CD8-positive, alpha-beta memory T cell (primary cell): ENCODE results near the gene CRYZ. TPM values are rescaled to one million over a fixed set of nuclear protein-coding genes. Genes with fewer than 3 reads are reported as not detected.
"Not testable (repeated sequence)": the region's sequence is repeated elsewhere in the genome, so short reads cannot be mapped to it uniquely, and the experiment has no call there.

Experiments
- CTCF ChIA-PET: fragments of 350-600 bp; sonication (Branson Sonifier 250); formaldehyde crosslinking; loops from one replicate; lab custom pipeline; 2021; ENCODE audit warnings: antibody characterized with exemption; lab: Charles Lee
- POLR2A ChIA-PET: fragments of 350-600 bp; sonication (Branson Sonifier 250); formaldehyde crosslinking; loops from one replicate; lab custom pipeline; 2021; ENCODE audit warnings: antibody characterized with exemption; lab: Charles Lee
- DNase-seq, 5 donors: peaks; one replicate each; pipeline versions ENCODE4 v3.0.0 to v3.0.0-alpha.2; 2020 to 2022; ENCODE audit warnings: mixed read lengths in 1 of 5
- H3K27ac ChIP-seq: one replicate; pipeline ENCODE4 v1.7.0; 2013; ENCODE audit warnings: low read depth, mild to moderate bottlenecking, low read length, moderate library complexity
- H3K27me3 ChIP-seq: 2 replicates; pipeline ENCODE4 v1.7.0; 2013; ENCODE audit warnings: low read length, mild to moderate bottlenecking; ENCODE audit not compliant: insufficient read depth, poor library complexity, severe bottlenecking
- H3K36me3 ChIP-seq: 2 replicates; pipeline ENCODE4 v1.7.0; 2013; ENCODE audit warnings: mild to moderate bottlenecking, low read length, moderate library complexity; ENCODE audit not compliant: insufficient read depth
- H3K4me1 ChIP-seq: 2 replicates; pipeline ENCODE4 v1.7.0; 2013; ENCODE audit warnings: mild to moderate bottlenecking, low read length, moderate library complexity; ENCODE audit not compliant: insufficient read depth
- H3K4me3 ChIP-seq: 2 replicates; pipeline ENCODE4 v1.7.0; 2013; ENCODE audit warnings: mild to moderate bottlenecking, low read length
- H3K9me3 ChIP-seq: 2 replicates; pipeline ENCODE4 v1.7.0; 2013; ENCODE audit warnings: mild to moderate bottlenecking, low read length
- H3K27ac Mint-ChIP-seq, 8 donors: one replicate each; pipeline ENCODE4 v1.8.0; 2020 to 2021; ENCODE audit warnings: mixed read lengths in 8 of 8, mild to moderate bottlenecking in 6 of 8, inconsistent platforms in 3 of 8, moderate library complexity in 3 of 8
- H3K27me3 Mint-ChIP-seq, 2 donors: one replicate each; pipeline ENCODE4 v1.8.0; 2020 to 2021; ENCODE audit warnings: mixed read lengths in 2 of 2, mild to moderate bottlenecking in 1 of 2, moderate library complexity in 1 of 2
- H3K36me3 Mint-ChIP-seq, 3 donors: one replicate each; pipeline ENCODE4 v1.8.0; 2020 to 2021; ENCODE audit warnings: mixed read lengths in 3 of 3, inconsistent platforms in 1 of 3, mild to moderate bottlenecking in 1 of 3
- H3K4me1 Mint-ChIP-seq, 3 donors: one replicate each; pipeline ENCODE4 v1.8.0; 2020 to 2021; ENCODE audit warnings: mixed read lengths in 3 of 3, inconsistent platforms in 1 of 3, mild to moderate bottlenecking in 1 of 3
- H3K4me3 Mint-ChIP-seq, 7 donors: one replicate each; pipeline ENCODE4 v1.8.0; 2020 to 2021; ENCODE audit warnings: mixed read lengths in 7 of 7, mild to moderate bottlenecking in 6 of 7, moderate library complexity in 4 of 7, inconsistent platforms in 2 of 7
- H3K9me3 Mint-ChIP-seq, 5 donors: one replicate each; pipeline ENCODE4 v1.8.0; 2020 to 2022; ENCODE audit warnings: mixed read lengths in 5 of 5, mild to moderate bottlenecking in 3 of 5, moderate library complexity in 2 of 5, inconsistent platforms in 1 of 5
- polyA plus RNA-seq: library from polyadenylated mRNA; unstranded; fragments of 300-500 nt; fragmentation: Illumina TruSeq; gene quantifications from one replicate; pipeline ENCODE4 v1.2.3, GENCODE V29; 2021
- total RNA-seq, 2 experiments: library from RNA; stranded (reverse); gene quantifications; one replicate each; pipeline ENCODE4 v1.2.3, GENCODE V29; 2021

The CRYZ gene
- total and polyA plus RNA-seq, 3 experiments from 2014 or later = 13.1 to 51.7 (median 13.7) TPM

DNA sequence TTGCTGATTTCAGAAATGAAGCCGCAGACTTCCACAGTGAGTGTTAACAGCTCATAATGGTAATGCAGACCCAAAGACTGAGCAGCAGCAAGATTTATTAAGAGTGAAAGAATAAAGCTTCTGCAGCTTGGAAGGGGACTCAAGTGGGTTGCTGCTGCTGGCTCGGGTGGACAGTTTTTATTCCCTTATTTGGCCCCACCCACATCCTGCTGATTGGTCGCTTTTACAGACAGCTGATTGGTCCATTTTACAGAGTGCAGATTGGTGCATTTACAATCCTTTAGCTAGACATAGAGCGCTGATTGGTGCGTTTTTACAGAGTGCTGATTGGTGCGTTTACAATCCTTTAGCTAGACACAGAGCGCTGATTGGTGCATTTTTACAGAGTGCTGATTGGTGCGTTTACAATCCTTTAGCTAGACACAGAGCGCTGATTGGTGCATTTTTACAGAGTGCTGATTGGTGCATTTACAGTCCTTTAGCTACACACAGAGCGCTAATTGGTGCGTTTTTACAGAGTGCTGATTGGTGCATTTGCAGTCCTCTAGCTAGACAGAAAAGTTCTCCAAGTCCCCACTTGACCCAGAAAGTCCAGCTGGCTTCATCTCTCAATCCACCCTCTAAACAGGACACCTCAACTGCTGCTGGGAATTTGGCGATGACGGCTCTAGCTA, 7.6 kb upstream of the CRYZ start:
- H3K4me3 ChIP-seq, H3K4me1 ChIP-seq, H3K9me3 ChIP-seq, H3K27ac Mint-ChIP-seq, H3K27ac ChIP-seq, H3K27me3 ChIP-seq, DNase-seq, POLR2A ChIA-PET, H3K4me3 Mint-ChIP-seq, H3K9me3 Mint-ChIP-seq, H3K27me3 Mint-ChIP-seq: not testable (repeated sequence)
- CTCF ChIA-PET = interaction anchor here (1.5 to 1.6 kb wide), 2 partner anchors 8 to 9 kb away, joined by 3 to 4 read pairs; no protein-coding TSS in a partner anchor
- peaks cover 18% of the 10 kb centered on the region for H3K36me3 ChIP-seq
- H3K4me1 Mint-ChIP-seq = peaks cover 0 to 18% (median 5%) of the 10 kb centered on the region in 3 donors
- H3K36me3 Mint-ChIP-seq = peaks cover 41 to 87% (median 45%) of the 10 kb centered on the region in 3 donors

DNA sequence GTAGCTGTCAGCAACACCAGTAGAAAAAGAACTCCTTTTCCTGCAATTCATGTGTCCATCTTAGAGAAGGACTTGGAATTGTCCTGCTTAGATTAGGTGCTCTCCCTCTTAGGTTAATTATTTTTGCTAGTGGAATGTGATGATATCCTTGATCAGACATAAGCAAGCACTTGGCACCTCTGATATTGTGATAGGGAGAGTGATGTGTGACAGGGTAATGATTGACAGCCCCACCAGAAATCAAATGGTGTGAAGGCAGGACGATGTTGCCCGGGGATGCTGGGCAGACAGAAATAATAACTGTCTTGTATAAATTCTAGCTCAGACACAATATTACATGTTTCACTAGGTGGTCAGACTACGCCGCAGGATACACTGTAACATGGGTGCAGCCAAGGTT, 4.5 kb upstream of the CRYZ start:
- H3K36me3 Mint-ChIP-seq = peaks cover 23 to 72% (median 29%) of the 10 kb centered on the region in 3 donors
- no peak for DNase-seq
- peaks cover 18% of the 10 kb centered on the region for H3K36me3 ChIP-seq

GRCh38 chr1:74733604-74734484, 994 bp upstream of the CRYZ start:
- peak overlapping the region; percentile 90 for H3K4me3 ChIP-seq
- H3K36me3 Mint-ChIP-seq = peaks cover 3 to 43% (median 9%) of the 10 kb centered on the region in 3 donors

More for the DNA sequence above, 4.5 kb upstream of the CRYZ start:
- no peaks in the 10 kb centered on the region for H3K27me3 ChIP-seq
- Mint-ChIP-seq H3K4me1 (peaks cover 17 to 37% (median 27%) of the 10 kb centered on the region in 3 donors), H3K27ac (no peak overlapping the region), H3K27me3 (no peaks in the 10 kb centered on the region), H3K4me3 (no peak overlapping the region), H3K9me3 (peaks cover 0 to 3% (median 0%) of the 10 kb centered on the region in 5 donors)
- POLR2A ChIA-PET = no interaction called here
- no peaks in the 10 kb centered on the region for H3K9me3 ChIP-seq
- H3K4me1 ChIP-seq = peaks cover 13% of the 10 kb centered on the region
- H3K4me3 ChIP-seq = no peak overlapping the region
- CTCF ChIA-PET = no interaction called here
- H3K27ac ChIP-seq = no peak overlapping the region

DNA sequence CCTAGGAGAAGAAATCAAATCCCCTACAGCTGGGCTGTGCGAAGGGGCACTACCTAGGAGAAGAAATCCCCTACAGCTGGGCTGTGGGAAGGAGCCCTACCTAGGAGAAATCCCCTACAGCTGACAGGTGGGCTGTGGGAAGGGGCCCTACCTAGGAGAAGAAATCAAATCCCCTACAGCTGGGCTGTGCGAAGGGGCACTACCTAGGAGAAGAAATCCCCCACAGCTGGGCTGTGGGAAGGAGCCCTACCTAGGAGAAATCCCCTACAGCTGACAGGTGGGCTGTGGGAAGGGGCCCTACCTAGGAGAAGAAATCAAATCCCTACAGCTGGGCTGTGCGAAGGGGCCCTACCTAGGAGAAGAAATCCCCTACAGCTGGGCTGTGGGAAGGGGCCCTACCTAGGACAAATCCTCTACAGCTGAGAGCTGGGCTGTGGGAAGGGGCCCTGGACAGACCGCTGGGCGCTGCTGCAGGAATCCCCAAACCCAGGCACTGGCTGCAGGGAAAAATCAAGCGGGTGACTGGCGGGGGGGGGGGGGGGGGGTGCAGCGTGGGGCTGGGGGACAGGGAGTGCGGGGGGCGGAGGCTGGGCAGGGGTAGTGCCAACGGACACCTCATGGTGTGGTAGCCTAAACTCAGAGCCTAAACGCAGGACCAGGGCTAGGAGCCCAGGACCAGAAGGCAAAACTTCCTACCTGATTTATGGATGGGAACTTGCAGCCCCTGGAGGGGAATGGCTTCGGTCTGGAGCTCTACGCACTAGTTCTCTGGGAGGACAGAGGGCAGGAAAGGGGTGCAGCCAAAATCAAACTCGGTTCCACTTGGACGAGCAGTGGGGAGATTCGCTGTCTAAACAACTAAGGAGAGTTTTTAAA, 541 bp downstream of the CRYZ start:
- Mint-ChIP-seq H3K27ac (peak overlapping the region; percentile 83 to 99 (median 96)), H3K36me3 (peaks cover 5 to 37% (median 9%) of the 10 kb centered on the region in 3 donors), H3K4me1 (peaks cover 48 to 59% (median 58%) of the 10 kb centered on the region in 3 donors), H3K4me3 (peak overlapping the region; percentile 89 to 99 (median 96))
- H3K27me3 Mint-ChIP-seq, POLR2A ChIA-PET, H3K27me3 ChIP-seq, H3K9me3 Mint-ChIP-seq, H3K9me3 ChIP-seq, H3K36me3 ChIP-seq: not testable (repeated sequence)
- Histone ChIP-seq H3K27ac (peak overlapping the region; percentile 89), H3K4me3 (peak overlapping the region; percentile 90), H3K4me1 (peaks cover 22% of the 10 kb centered on the region)
- DNase-seq = peak in 2 of 5 donors; percentile 3 to 8
- CTCF ChIA-PET = interaction anchor here (0.8 to 1.8 kb wide), 9 partner anchors 8 to 43 kb away, joined by 3 to 6 read pairs (median 4); no protein-coding TSS in a partner anchor

More at GRCh38 chr1:74733604-74734484, 994 bp upstream of the CRYZ start:
- peak overlapping the region; percentile 89 to 99 (median 96) for H3K4me3 Mint-ChIP-seq
- ChIA-PET POLR2A (interaction anchor here (0.5 kb wide), 1 partner anchor 17 kb away, joined by 3 read pairs; no protein-coding TSS in a partner anchor), CTCF (interaction anchor here (0.6 to 1.8 kb wide), 12 partner anchors 8 to 43 kb away, joined by 3 to 8 read pairs (median 4); no protein-coding TSS in a partner anchor)
- H3K4me1 ChIP-seq = peaks cover 22% of the 10 kb centered on the region
- H3K9me3 ChIP-seq = no peaks in the 10 kb centered on the region
- no peaks in the 10 kb centered on the region for H3K9me3 Mint-ChIP-seq
- DNase-seq = peak in 4 of 5 donors; percentile 10 to 71 (median 59)
- H3K27ac Mint-ChIP-seq = peak overlapping the region; percentile 83 to 99 (median 96)
- H3K36me3 ChIP-seq = peaks cover 13% of the 10 kb centered on the region
- no peaks in the 10 kb centered on the region for H3K27me3 ChIP-seq
- H3K27ac ChIP-seq = peak overlapping the region; percentile 89
- H3K27me3 Mint-ChIP-seq = no peaks in the 10 kb centered on the region
- H3K4me1 Mint-ChIP-seq = peaks cover 42 to 52% (median 49%) of the 10 kb centered on the region in 3 donors

GRCh38 chr1:74731399-74732052, 1.3 kb downstream of the CRYZ start:
- ChIA-PET CTCF (interaction anchor here (0.8 to 1.2 kb wide), 2 partner anchors 9 to 42 kb away, joined by 3 to 4 read pairs; no protein-coding TSS in a partner anchor), POLR2A (no interaction called here)
- peak overlapping the region; percentile 46 to 89 (median 62) for H3K4me3 Mint-ChIP-seq
- H3K27ac Mint-ChIP-seq = peak overlapping the region; percentile 9 to 90 (median 70)
- peaks cover 0 to 6% (median 1%) of the 10 kb centered on the region in 5 donors for H3K9me3 Mint-ChIP-seq
- Histone ChIP-seq H3K27me3 (no peaks in the 10 kb centered on the region), H3K36me3 (no peaks in the 10 kb centered on the region), H3K4me1 (peaks cover 22% of the 10 kb centered on the region), H3K4me3 (no peak overlapping the region), H3K9me3 (no peaks in the 10 kb centered on the region), H3K27ac (peak overlapping the region; percentile 2)
- no peak for DNase-seq
- no peaks in the 10 kb centered on the region for H3K27me3 Mint-ChIP-seq
- H3K36me3 Mint-ChIP-seq = peaks cover 12 to 36% (median 13%) of the 10 kb centered on the region in 3 donors
- peaks cover 48 to 59% (median 58%) of the 10 kb centered on the region in 3 donors for H3K4me1 Mint-ChIP-seq

DNA sequence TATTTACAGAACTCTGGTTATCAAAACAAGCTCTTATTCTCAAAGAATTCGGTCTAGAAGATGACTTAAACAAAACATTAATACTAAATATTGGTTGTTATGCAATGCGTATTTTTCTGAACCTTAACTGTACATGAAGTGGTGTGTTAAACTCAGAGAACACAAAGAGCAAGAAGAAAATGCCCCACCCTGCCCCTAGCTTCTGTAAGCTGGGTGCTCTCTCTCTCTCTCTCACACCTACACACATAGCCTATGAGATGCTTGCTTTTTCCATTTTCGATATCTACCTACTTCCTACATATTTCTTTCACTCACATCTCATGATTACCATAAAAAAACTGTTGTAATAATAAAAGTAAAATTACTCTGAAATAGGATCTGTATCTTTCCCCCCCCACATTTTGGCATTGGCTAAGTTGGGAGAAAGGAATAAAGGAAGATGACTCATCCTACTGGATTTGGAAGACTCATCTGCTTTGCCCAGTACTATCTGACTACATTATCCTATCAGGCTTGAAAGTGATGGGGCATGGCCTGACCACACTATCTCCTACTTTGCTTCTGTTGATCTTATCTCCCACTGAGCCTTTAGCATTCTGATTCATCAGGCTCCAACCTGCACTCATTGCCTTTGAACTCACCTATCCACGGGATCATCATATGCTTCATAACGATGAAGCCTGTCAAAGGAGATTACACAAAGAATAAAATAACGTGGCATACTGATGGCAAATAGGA, 2.9 kb downstream of the CRYZ start:
- CTCF ChIA-PET = no interaction called here

More for the DNA sequence above, 2.9 kb downstream of the CRYZ start:
- peaks cover 20% of the 10 kb centered on the region for H3K4me1 ChIP-seq
- peaks cover 21 to 37% (median 23%) of the 10 kb centered on the region in 3 donors for H3K36me3 Mint-ChIP-seq
- no peaks in the 10 kb centered on the region for H3K27me3 ChIP-seq
- H3K9me3 ChIP-seq = no peaks in the 10 kb centered on the region
- peaks cover 0 to 13% (median 5%) of the 10 kb centered on the region in 5 donors for H3K9me3 Mint-ChIP-seq
- H3K27ac ChIP-seq = no peak overlapping the region
- H3K4me3 Mint-ChIP-seq = peak overlapping the region in 3 of 7 donors; percentile 4 to 52 (median 41)
- H3K4me1 Mint-ChIP-seq = peaks cover 45 to 54% (median 49%) of the 10 kb centered on the region in 3 donors
- no peak for DNase-seq
- POLR2A ChIA-PET = no interaction called here
- no peak overlapping the region for H3K4me3 ChIP-seq
- peaks cover 2% of the 10 kb centered on the region for H3K36me3 ChIP-seq
- peak overlapping the region in 5 of 8 donors; percentile 0 to 61 (median 28) for H3K27ac Mint-ChIP-seq
- no peaks in the 10 kb centered on the region for H3K27me3 Mint-ChIP-seq
